A673 (cell line): ENCODE data around the gene GJD3.

Experiments
- CTCF ChIP-seq: fragments of 300-800, 200-600 bp; sonication (generic); conservative IDR thresholded peaks from 2 replicates; pipeline ENCODE4 v1.5.1; 2017; ENCODE audit warnings: low read depth, mild to moderate bottlenecking, antibody characterized with exemption, low read length, moderate library complexity, mixed read lengths
- EZH2 ChIP-seq: fragments of 200-600 bp; sonication (generic); IDR thresholded peaks from 2 replicates; pipeline ENCODE4 v1.6.1; 2017; ENCODE audit warnings: borderline replicate concordance, low read depth, mild to moderate bottlenecking, mixed read lengths, antibody characterized with exemption, low read length; ENCODE audit not compliant: poor library complexity, severe bottlenecking

- TF ChIP-seq CTCF: no peak
- TF ChIP-seq EZH2: no peak
These were observed 6.9 kb upstream of the GJD3 start for GRCh38 chr17:40371261-40371929.
